ENCODE results near the gene FKBP1A.

DNA sequence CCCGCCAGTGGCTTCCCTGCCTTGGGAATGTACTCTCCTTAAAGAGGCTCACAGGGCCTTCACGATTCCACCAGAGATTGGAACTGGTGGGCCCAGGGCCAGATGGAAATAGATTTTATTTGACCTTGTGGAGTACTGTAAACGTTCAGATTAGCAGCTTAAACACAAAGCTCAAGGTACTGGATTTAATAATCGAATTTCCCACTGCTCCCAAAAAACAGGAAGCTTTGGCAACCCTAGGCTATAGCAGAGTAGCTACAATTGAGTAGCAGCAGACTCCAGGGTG, 71.3 kb downstream of the FKBP1A start:
- no peak for TF ChIP-seq POLR2A (IDR thresholded peaks at IDR 0.05)
- TF ChIP-seq, protein P1, sequence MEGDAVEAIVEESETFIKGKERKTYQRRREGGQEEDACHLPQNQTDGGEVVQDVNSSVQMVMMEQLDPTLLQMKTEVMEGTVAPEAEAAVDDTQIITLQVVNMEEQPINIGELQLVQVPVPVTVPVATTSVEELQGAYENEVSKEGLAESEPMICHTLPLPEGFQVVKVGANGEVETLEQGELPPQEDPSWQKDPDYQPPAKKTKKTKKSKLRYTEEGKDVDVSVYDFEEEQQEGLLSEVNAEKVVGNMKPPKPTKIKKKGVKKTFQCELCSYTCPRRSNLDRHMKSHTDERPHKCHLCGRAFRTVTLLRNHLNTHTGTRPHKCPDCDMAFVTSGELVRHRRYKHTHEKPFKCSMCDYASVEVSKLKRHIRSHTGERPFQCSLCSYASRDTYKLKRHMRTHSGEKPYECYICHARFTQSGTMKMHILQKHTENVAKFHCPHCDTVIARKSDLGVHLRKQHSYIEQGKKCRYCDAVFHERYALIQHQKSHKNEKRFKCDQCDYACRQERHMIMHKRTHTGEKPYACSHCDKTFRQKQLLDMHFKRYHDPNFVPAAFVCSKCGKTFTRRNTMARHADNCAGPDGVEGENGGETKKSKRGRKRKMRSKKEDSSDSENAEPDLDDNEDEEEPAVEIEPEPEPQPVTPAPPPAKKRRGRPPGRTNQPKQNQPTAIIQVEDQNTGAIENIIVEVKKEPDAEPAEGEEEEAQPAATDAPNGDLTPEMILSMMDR (IDR thresholded peaks at IDR 0.05) = no peak

All from testis (tissue), 2 donors.